CD4-positive, alpha-beta T cell treated with Interleukin-21 for 1 hour (primary cell): ENCODE data around the gene RASGEF1C.
"Not testable (repeated sequence)": the region's sequence is repeated elsewhere in the genome, so short reads cannot be mapped to it uniquely, and the experiment has no call there.

Experiments used
- DNase-seq: peaks from one replicate; pipeline ENCODE4 v3.0.0-alpha.2; 2020

RASGEF1C gene

GRCh38 chr5:180135128-180135955 lies 73.7 kb downstream of the RASGEF1C start:
- DNase-seq: no peak

GRCh38 chr5:180133971-180134508 lies 75.0 kb downstream of the RASGEF1C start:
- no peak for DNase-seq

GRCh38 chr5:180133551-180133950 lies 75.5 kb downstream of the RASGEF1C start:
- DNase-seq: no peak

- no peak for DNase-seq
Observed at GRCh38 chr5:180133060-180133459, 76.0 kb downstream of the RASGEF1C start.

GRCh38 chr5:180130876-180131740 lies 77.9 kb downstream of the RASGEF1C start:
- no peak for DNase-seq

GRCh38 chr5:180130291-180130869 lies 78.6 kb downstream of the RASGEF1C start:
- DNase-seq: no peak

- DNase-seq: no peak
Observed at GRCh38 chr5:180129291-180130190, 79.5 kb downstream of the RASGEF1C start.

GRCh38 chr5:180128671-180129261 lies 80.2 kb downstream of the RASGEF1C start:
- DNase-seq: no peak

- DNase-seq: no peak
Observed at GRCh38 chr5:180127682-180128670, 81.0 kb downstream of the RASGEF1C start.

GRCh38 chr5:180126716-180127681 lies 82.0 kb downstream of the RASGEF1C start:
- DNase-seq: peak; percentile 19

- DNase-seq: not testable (repeated sequence)
Observed at GRCh38 chr5:180126156-180126555, 82.9 kb downstream of the RASGEF1C start.

GRCh38 chr5:180124662-180125061 lies 84.3 kb downstream of the RASGEF1C start:
- DNase-seq: not testable (repeated sequence)

- DNase-seq: no peak
Observed at GRCh38 chr5:180122875-180123274, 86.1 kb downstream of the RASGEF1C start.

- no peak for DNase-seq
Observed at GRCh38 chr5:180121826-180122413, 87.1 kb downstream of the RASGEF1C start.

GRCh38 chr5:180120237-180121101 lies 88.5 kb downstream of the RASGEF1C start:
- DNase-seq: no peak

- DNase-seq: no peak
Observed at GRCh38 chr5:180119903-180120236, 89.1 kb downstream of the RASGEF1C start.

GRCh38 chr5:180119031-180119902 lies 89.7 kb downstream of the RASGEF1C start:
- no peak for DNase-seq
